Thyroid gland (tissue), 4 donors: ENCODE data around the gene METTL6. TPM values are rescaled to one million over a fixed set of nuclear protein-coding genes. Genes with fewer than 3 reads are reported as not detected.

Experiments
- DNase-seq, 2 donors: peaks; one replicate each; pipeline ENCODE4 v3.0.0-alpha.2; 2019
- H3K27ac ChIP-seq, 3 donors: fragments of 200-600 bp; sonication (generic); 1 replicate in 2 of 3; 2 replicates in 1 of 3; pipeline ENCODE4 v1.5.1; 2016 to 2019; ENCODE audit warnings: mild to moderate bottlenecking in 1 of 3, moderate library complexity in 1 of 3
- H3K27me3 ChIP-seq: fragments of 200-600 bp; sonication (generic); one replicate; pipeline ENCODE4 v1.5.1; 2019
- H3K36me3 ChIP-seq, 2 donors: fragments of 200-600 bp; sonication (generic); one replicate each; pipeline ENCODE4 v1.5.1; 2016 to 2019
- H3K4me1 ChIP-seq, 2 donors: fragments of 200-600 bp; sonication (generic); one replicate each; pipeline ENCODE4 v1.5.1; 2017 to 2019
- H3K4me3 ChIP-seq, 3 donors: fragments of 200-600 bp; sonication (generic); replicated peaks in 1 of 3; 1 replicate in 2 of 3; 2 replicates in 1 of 3; pipeline ENCODE4 v1.5.1; 2016; ENCODE audit warnings: mild to moderate bottlenecking in 1 of 3
- H3K9me3 ChIP-seq: fragments of 200-600 bp; sonication (generic); one replicate; pipeline ENCODE4 v1.5.1; 2017
- CTCF ChIP-seq, 6 experiments: fragments of 200-600 bp in 3 of 6; fragments of 450-650 bp in 3 of 6; sonication (generic) in 3 of 6; IDR thresholded peaks; one replicate each; pipeline ENCODE4 v1.5.1; 2016 to 2019; ENCODE audit warnings: antibody characterized with exemption in 6 of 6, mild to moderate bottlenecking in 2 of 6, inconsistent platforms in 1 of 6, moderate library complexity in 1 of 6
- POLR2A ChIP-seq, 2 donors: fragments of 450-650 bp; IDR thresholded peaks; one replicate each; pipeline ENCODE4 v1.6.1; 2017; ENCODE audit warnings: antibody characterized with exemption in 2 of 2, mild to moderate bottlenecking in 2 of 2, moderate library complexity in 1 of 2
- WGBS, 2 donors: methylation state at CpG; one replicate each; pipeline ENCODE4 v1.1.5; 2017; 5-methylcytosine and 5-hydroxymethylcytosine counted together
- intact Hi-C: fragments of 100-400 bp; cut with DNase I; formaldehyde crosslinking; loops from one replicate; pipeline ENCODE4 v1.15.1; 2023
- total RNA-seq, 4 donors: library from RNA; depleted of rRNA; stranded (reverse); fragments of >200 nt; gene quantifications; one replicate each; pipeline ENCODE4 v1.2.3, GENCODE V29; 2016

METTL6 gene
- total RNA-seq, 4 donors from 2014 or later, result 20.2 to 20.8 (median 20.5) TPM

GRCh38 chr3:15451216-15452113 lies 24.1 kb upstream of the METTL6 start:
- DNase-seq, result no peak
- Histone ChIP-seq H3K27ac (no peak overlapping the region), H3K9me3 (no peaks in the 10 kb centered on the region), H3K36me3 (no peaks in the 10 kb centered on the region), H3K27me3 (no peaks in the 10 kb centered on the region), H3K4me1 (no peaks in the 10 kb centered on the region), H3K4me3 (no peak overlapping the region)
- 89 to 90% methylated on average over 18 of the region's 18 CpGs for WGBS, 2 donors
- no peak for TF ChIP-seq POLR2A (IDR thresholded peaks at IDR 0.05)
- TF ChIP-seq CTCF (IDR thresholded peaks at IDR 0.05), result no peak
- intact Hi-C loops, result no loop called here

GRCh38 chr3:15450438-15451215 lies 23.3 kb upstream of the METTL6 start:
- no peak overlapping the region for H3K27ac ChIP-seq
- TF ChIP-seq POLR2A (IDR thresholded peaks at IDR 0.05), result no peak
- no peak for TF ChIP-seq CTCF (IDR thresholded peaks at IDR 0.05)
- WGBS, 2 donors, result 92 to 96% methylated on average over 12 of the region's 12 CpGs
- intact Hi-C loops, result no loop called here
- no peaks in the 10 kb centered on the region for H3K4me1 ChIP-seq
- no peaks in the 10 kb centered on the region for H3K9me3 ChIP-seq
- no peaks in the 10 kb centered on the region for H3K36me3 ChIP-seq
- H3K4me3 ChIP-seq, result no peak overlapping the region
- H3K27me3 ChIP-seq, result no peaks in the 10 kb centered on the region
- no peak for DNase-seq

GRCh38 chr3:15449489-15450224 lies 22.3 kb upstream of the METTL6 start:
- Histone ChIP-seq H3K36me3 (no peaks in the 10 kb centered on the region), H3K9me3 (no peaks in the 10 kb centered on the region), H3K27ac (no peak overlapping the region), H3K4me1 (no peaks in the 10 kb centered on the region), H3K4me3 (no peak overlapping the region), H3K27me3 (no peaks in the 10 kb centered on the region)
- intact Hi-C loops, result no loop called here
- no peak for TF ChIP-seq CTCF (IDR thresholded peaks at IDR 0.05)
- TF ChIP-seq POLR2A (IDR thresholded peaks at IDR 0.05), result no peak
- no peak for DNase-seq
- WGBS, 2 donors, result 91 to 94% methylated on average over 3 of the region's 3 CpGs

- DNase-seq, result no peak
- Histone ChIP-seq H3K9me3 (no peaks in the 10 kb centered on the region), H3K4me1 (peaks cover 0 to 4% of the 10 kb centered on the region in 2 donors), H3K27ac (no peak overlapping the region), H3K36me3 (peaks cover 27 to 30% of the 10 kb centered on the region in 2 donors), H3K27me3 (no peaks in the 10 kb centered on the region), H3K4me3 (no peak overlapping the region)
- intact Hi-C loops, result no loop called here
- 78 to 92% methylated on average over 4 of the region's 4 CpGs for WGBS, 2 donors
- TF ChIP-seq CTCF (IDR thresholded peaks at IDR 0.05) (no peak), POLR2A (IDR thresholded peaks at IDR 0.05) (no peak)
These were observed 16.6 kb upstream of the METTL6 start for GRCh38 chr3:15443826-15444524.
